T-helper 22 cell (primary cell): Measurements from ENCODE around the gene KCNJ1.

Source experiments
- DNase-seq: peaks from one replicate; pipeline ENCODE4 v3.0.0-alpha.2; 2020; ENCODE audit warnings: low read depth

The KCNJ1 gene

GRCh38 chr11:128822130-128822529 is 45.0 kb downstream of the KCNJ1 start:
- no peak for DNase-seq

DNA sequence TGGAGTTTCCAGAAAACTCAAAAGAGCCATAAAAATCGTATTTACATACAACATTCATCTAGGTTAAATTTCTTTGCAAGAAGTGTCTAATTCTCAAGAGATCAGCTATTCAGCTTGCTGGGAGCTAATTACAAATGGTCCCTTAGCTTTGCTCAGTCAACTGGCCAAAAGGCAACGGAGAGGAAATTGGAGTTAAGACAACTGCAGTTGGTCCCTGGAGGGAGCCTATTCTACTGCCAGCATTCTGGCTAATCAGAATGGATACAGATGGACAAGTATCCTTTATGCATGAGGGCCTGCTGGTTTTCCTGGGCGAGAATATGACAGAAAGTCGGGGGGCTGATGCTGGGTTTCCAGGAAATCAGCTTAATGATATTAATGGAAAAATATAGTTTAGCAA is 45.5 kb downstream of the KCNJ1 start:
- no peak for DNase-seq

GRCh38 chr11:128819198-128819597 is 47.9 kb downstream of the KCNJ1 start:
- DNase-seq, result no peak

DNA sequence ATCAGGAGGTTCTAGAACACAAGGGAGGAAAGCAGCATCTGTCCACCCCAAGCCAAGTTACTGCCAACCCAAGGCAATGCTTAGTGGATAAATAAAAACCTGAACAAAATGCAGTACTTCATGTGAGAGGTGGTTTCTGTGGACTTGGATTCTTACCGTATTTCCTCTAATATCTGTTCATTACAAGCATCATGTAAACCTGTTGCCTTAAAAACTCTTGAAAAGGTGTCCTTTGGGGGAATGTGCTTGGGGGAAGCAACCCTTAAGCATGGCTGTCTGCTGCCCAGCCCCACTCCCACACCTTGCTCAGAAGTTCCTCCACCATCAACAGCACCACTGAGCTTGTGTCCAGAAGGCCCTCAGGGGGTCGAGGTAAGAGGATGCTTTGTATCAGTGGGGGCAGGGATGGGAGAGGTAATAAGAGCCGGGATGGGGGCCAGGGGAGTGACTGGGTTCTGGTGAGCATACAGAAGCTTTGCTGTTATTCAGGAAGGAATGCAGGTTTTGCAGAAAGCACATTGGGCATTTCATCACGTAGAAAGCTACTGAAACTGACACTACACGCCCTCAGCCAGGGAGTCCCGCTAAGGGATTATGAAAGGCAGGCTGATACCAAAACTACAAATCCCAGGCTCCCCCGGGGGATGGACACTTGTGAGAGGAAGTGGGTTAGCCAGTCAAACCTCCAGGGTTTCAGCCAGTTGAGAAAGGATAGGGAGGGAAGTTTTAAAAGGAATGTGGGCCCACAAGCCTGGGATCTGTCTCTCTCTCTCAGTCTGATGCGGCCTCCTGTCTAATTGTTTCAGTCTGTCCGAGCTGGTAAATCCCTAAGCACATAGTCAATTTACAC is 52.0 kb downstream of the KCNJ1 start:
- DNase-seq, result no peak

- no peak for DNase-seq
These were observed 53.4 kb downstream of the KCNJ1 start for GRCh38 chr11:128813729-128814128.

DNA sequence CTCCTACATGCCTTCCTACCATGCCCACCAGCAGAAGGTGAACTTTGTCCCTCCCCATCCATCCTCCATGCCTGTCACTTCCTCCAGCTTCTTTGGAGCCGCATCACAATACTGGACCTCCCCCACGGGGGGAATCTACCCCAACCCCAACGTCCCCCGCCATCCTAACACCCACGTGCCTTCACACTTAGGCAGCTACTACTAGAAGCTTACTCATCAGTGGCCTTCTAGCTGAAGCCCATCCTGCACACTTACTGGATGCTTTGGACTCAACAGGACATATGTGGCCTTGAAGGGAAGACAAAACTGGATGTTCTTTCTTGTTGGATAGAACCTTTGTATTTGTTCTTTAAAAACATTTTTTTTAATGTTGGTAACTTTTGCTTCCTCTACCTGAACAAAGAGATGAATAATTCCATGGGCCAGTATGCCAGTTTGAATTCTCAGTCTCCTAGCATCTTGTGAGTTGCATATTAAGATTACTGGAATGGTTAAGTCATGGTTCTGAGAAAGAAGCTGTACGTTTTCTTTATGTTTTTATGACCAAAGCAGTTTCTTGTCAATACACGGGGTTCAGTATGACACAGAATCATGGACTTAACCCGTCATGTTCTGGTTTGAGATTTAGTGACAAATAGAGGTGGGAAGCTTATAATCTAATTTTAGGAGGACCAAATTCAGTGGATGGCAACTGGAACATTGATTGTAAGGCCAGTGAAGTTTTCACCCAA is 56.1 kb downstream of the KCNJ1 start:
- no peak for DNase-seq

DNA sequence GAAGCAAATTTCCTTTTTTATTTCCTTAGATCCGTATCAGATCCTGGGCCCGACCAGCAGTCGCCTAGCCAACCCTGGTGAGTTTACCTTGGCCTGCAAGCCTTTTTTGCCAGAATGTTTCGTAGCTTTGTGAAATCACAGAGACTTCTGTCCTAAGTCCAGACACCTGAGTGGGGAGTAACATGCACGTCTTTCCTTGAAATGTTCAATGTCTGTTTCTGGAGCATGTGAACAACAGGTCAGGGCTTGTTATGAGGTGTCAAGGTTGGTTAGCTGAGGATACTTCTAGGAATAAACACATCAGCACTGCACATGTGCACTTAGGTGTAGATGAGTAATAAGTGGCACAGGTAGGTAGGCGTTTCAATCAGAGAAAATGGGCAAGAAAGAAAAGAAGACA is 58.0 kb downstream of the KCNJ1 start:
- DNase-seq, result no peak

- DNase-seq, result no peak
These were observed 59.2 kb downstream of the KCNJ1 start for GRCh38 chr11:128807909-128808308.

- DNase-seq, result no peak
These were observed 60.4 kb downstream of the KCNJ1 start for GRCh38 chr11:128806506-128807261.

DNA sequence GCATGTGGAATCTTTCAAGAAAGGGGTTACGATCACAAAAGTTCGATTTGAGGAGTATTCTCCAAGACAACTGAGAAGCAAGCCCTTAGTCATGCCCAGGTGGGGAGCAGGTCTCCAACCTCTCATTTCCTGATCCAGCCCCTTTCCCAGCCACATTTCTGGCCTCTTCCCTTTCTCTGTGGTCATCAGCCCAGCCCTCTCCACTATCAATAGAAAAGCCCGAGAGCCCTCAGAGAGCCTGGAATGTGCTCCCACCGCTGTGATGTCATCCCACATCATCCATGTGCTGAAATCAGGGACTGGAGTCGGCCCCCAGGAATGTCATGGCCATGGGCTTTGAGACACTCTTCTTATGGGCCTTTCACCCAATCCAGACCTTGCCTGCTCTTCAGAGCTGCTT is 62.6 kb downstream of the KCNJ1 start:
- no peak for DNase-seq

DNA sequence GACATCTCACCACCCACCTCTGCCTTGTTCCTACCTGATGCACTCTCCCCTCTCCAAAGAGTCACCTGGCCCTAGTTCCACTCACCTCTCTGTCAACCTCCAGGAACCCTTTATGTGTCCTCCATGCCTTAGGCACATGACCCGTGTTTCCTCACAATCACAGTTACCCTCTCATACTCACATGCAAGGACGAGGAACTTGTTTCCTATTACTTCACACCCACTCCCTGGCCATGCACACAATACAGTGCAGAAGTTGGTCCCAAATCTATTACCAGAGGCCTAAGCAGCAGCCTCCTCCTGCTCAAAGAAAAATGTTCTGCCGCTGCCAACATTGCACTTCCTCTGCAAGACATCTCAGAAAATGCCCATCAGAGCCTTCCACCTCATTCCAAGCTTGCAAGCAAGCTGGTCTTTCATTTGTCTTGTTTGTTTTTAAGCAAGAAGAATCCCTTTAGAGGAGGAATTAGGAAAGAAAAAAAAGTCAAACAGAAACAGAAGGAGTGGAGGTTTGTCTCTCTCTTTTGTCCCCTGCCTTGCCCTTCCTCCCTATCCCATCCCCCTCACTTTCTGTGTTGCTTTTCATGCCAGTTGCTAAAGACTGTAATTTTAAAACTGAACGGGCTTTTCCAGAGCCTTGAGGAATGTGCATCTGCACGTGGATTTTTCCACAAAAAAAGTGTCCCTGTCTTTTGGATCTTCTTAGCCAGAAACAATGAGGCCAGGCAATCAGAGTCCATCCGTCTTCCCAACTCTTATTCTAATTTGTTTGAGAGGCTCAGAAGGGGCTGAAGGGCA is 63.4 kb downstream of the KCNJ1 start:
- DNase-seq, result no peak

DNA sequence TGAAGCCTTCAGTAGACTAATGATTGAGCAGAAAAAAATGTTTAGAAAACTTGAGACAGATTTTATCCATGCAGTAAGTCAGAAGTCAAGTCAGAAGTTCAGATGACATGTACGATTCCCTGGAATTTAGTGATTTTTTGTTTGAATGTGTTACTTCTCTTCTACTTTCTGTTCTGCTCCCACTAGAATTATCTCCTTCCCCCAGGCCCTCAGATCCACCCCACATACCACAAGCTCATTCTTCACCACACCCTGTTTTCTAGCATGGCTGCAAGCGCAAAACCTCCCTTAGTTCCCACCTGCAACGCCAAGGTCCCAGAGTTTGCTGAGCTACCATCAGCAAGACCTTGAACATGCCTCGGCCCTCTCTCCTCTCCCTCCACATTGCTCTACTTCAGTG is 64.1 kb downstream of the KCNJ1 start:
- no peak for DNase-seq

DNA sequence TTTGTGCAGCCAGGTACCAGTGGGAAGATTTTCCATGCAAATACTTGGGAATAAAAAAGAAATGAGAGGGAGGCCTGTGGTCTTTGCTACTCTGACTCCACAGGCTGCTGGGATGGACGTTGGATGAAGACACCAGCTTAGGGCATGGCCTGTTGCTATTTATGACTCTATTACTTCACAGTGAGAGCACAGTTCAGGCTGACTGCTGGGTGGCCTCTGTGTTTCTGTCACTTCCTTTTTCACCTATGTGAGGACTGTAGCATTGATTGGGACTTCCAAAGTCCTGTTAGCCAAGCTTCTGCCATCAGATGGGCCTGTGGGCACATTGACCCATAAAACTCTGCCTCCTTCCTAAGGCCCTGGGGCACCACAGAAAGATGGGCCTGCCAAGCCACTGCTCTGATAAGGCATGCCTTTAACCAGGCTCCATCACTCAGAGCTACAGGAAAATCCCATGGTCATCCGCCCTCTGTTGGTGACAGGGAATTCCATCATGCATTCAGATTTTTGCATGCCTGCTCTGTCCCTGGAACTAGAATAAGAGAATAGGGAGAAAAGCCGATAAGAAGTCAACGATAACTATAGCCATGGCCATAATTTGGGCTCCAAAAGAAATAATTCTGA is 64.6 kb downstream of the KCNJ1 start:
- DNase-seq, result no peak

DNA sequence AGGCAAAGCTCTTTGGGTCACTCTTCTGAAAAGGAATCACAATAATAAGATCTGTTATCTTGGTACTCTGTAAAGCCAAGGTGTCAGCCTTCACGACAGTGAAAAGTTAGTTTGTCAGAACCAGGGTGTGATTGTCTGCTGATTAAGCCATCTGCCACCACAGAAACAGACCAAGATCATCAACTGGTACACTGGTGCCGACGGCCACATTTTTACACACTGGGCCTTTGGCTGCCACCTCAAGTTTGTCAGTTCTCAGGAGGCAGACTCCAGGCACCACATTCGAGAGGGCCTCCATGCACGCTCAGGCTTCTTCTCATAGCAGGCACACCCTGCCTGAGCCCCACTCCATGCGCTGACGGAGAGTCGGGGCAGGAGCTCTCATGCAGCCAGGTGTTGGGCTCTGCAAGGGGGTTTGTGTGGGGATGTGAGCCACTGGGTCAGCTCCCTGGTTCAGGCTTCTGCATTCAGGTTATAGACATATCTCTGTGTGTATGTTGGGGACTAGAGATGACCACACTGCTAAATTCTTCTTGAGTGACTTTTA is 66.2 kb downstream of the KCNJ1 start:
- no peak for DNase-seq

DNA sequence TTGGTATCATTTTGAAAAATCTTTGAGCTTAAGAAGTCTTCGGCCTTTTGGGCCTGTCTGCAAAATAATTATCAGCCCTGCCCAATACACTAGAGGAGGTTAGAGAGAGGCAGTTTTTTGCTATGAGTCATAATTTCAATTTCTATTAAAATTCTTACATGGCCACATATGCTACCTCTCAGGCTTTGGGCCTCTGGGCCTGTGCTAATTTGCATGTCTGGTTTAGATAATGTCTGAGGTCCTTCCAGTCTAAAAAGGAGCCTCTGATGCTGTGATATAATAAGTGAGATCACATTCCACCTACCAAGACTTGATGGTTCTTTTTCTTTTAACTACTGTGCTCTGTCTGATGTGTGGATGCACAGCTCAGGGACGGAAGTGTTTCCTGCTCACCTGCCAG is 70.8 kb downstream of the KCNJ1 start:
- DNase-seq, result no peak

DNA sequence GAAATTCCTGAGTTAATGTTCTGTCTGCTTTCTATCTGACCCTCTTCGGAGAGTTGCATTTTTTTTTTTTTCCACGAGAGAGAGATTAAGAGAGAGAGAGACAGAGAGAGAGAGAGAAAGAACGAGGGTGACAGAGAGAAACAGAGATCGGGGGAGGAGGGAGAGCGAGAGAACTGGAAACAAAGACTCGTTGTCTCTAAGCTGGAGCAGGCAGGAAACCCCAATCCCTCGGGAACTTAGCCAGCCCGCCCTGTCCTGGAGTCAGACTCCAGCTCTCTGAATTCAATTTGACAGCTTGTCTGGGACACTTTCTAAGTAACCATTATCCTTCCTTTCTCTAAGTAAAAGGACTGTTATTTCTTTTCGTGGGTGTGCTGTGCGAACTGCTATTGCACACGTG is 76.9 kb downstream of the KCNJ1 start:
- no peak for DNase-seq

DNA sequence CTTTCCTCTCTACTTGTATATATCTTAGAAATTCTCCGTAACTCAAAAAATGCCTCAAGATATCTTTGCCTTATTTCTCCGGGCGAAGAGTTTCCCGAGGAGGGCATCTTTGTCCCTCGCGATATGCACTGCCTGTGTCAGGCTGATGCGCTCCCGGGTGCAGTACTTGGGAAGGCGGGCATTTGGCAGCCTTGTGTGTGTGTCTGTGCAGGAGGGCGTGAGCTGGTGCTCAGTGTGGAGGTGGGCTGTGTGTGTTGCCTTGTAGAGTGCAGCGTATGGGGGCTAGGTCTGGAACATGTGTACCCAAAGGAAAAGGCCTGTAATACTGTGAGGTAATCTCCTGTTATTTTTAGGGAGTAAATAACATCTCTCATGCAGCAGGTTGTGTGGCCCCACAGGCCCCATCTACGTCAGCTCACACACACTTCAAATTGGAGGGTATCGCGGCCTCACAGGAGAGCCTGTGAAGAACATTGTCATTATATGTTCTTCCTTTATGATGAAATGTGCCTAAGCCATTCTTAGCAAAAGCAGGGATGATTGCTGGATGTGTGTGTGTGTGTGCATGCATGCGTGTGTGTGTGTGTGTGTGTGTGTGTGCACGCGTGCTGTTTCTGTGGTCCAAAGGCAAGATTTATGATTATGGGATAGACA is 77.5 kb downstream of the KCNJ1 start:
- DNase-seq, result no peak
